ENCODE measurements around the gene RAB11A.

DNA sequence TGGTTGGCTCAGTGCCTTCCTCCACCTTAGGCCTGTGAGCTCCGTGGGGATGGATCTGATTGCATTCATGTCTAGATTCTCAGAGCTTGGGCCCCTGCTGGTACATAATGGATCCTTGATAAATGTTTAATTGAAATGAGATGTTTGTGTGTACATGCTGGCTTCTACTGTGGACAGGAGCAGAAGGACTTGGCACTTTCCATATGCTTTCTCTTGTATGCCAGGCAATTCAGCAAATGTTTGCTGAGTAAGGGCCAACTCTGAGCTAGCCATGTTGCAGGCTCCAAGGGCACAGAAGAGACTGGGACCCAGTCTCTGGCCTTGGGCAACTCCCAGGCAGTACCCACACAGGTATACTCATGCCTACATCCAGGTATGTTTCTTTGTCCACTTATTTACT lies 67.0 kb downstream of the RAB11A start:
- TF ChIP-seq POLR2A (IDR thresholded peaks at IDR 0.05) (no peak), EP300 (IDR thresholded peaks at IDR 0.05) (no peak)
- TF ChIP-seq, protein P1, sequence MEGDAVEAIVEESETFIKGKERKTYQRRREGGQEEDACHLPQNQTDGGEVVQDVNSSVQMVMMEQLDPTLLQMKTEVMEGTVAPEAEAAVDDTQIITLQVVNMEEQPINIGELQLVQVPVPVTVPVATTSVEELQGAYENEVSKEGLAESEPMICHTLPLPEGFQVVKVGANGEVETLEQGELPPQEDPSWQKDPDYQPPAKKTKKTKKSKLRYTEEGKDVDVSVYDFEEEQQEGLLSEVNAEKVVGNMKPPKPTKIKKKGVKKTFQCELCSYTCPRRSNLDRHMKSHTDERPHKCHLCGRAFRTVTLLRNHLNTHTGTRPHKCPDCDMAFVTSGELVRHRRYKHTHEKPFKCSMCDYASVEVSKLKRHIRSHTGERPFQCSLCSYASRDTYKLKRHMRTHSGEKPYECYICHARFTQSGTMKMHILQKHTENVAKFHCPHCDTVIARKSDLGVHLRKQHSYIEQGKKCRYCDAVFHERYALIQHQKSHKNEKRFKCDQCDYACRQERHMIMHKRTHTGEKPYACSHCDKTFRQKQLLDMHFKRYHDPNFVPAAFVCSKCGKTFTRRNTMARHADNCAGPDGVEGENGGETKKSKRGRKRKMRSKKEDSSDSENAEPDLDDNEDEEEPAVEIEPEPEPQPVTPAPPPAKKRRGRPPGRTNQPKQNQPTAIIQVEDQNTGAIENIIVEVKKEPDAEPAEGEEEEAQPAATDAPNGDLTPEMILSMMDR (IDR thresholded peaks at IDR 0.05) = no peak
